ENCODE results near the gene MBD3L2B.

Gene MBD3L2B

DNA sequence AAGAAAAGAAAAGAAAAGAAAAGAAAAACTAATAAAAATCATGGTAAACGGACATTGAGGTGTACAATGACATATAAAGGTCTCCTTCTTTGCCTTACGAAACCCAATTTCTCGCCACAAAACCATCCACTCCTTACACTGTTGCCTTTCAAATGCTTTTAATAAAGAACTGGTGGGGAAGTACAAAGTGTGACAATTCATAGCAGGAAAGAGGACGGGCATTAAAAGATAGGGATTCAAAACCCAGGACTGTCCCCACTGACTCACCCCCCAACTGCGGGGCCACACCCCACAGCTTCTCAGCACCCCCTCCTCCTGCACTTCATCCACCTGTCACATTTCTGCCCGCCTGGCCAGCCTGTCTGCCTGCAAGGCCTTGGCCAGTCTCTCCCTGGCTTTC is 2.4 kb downstream of the MBD3L2B start:
- H3K4me3 ChIP-seq (replicated peaks; ENCODE audit: low read depth, low read length), result no peak overlapping the region
- no peak for TF ChIP-seq CTCF (IDR thresholded peaks at IDR 0.05; ENCODE audit: low read depth, low read length, missing control alignments)
- no peak for DNase-seq (ENCODE audit: extremely low read depth, low read depth)

GRCh38 chr19:7013678-7014077 is 7.6 kb downstream of the MBD3L2B start:
- no peak for DNase-seq (ENCODE audit: extremely low read depth, low read depth)
- TF ChIP-seq CTCF (IDR thresholded peaks at IDR 0.05; ENCODE audit: low read depth, low read length, missing control alignments), result no peak
- H3K4me3 ChIP-seq (replicated peaks; ENCODE audit: low read depth, low read length), result no peak overlapping the region

- no peak for TF ChIP-seq CTCF (IDR thresholded peaks at IDR 0.05; ENCODE audit: low read depth, low read length, missing control alignments)
- no peak overlapping the region for H3K4me3 ChIP-seq (replicated peaks; ENCODE audit: low read depth, low read length)
- DNase-seq (ENCODE audit: extremely low read depth, low read depth), result no peak
These were observed 10.3 kb downstream of the MBD3L2B start for GRCh38 chr19:7010722-7011593.

DNA sequence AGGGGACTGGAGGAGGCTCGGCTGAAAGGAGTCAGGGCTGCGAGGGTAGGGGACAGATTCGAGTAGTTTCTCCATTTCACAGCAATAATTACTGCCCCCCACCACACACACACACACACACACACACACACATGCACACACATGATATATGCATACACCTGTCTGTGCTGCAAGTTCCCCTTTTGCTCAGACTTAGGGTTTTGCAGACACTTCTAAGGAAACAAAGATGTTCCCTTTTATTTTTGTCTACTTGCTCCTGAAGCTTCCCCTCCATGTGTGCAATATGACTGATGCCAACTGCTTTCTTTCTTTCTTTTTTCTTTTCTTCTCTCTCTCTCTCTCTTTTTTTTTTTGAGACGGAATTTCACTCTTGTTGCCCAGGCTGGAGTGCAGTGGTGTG is 13.4 kb downstream of the MBD3L2B start:
- no peak for TF ChIP-seq CTCF (IDR thresholded peaks at IDR 0.05; ENCODE audit: low read depth, low read length, missing control alignments)
- no peak for DNase-seq (ENCODE audit: extremely low read depth, low read depth)
- no peak overlapping the region for H3K4me3 ChIP-seq (replicated peaks; ENCODE audit: low read depth, low read length)

DNA sequence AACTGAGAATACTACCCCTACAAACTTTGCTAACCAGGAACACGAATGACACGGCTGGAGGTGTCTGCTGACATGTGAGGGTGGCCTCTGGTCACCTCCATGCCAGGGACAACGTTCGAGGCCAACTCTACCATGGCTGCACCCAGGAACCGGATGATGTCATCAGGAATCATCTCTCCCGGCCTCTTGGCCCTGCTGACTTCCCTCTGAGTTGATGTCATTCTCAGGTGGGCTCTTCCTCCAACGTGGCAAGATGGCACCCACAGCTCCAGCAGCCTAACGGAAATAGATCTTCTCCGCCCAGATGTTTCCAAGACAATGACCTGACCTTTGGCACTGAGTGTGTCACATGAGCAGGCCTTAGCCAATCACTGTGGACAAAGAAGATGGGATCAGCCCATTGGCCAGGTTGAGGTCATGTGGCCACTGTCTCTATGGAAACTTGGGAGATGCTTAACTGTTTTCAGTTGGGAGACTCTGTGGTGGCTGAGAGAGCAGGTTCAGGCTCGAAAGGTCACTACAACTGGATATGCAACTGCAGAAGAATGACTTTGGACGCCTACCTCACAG is 15.0 kb downstream of the MBD3L2B start:
- TF ChIP-seq CTCF (IDR thresholded peaks at IDR 0.05; ENCODE audit: low read depth, low read length, missing control alignments), result no peak
- no peak overlapping the region for H3K4me3 ChIP-seq (replicated peaks; ENCODE audit: low read depth, low read length)
- DNase-seq (ENCODE audit: extremely low read depth, low read depth), result no peak

GRCh38 chr19:7004313-7004931 is 16.8 kb downstream of the MBD3L2B start:
- TF ChIP-seq CTCF (IDR thresholded peaks at IDR 0.05; ENCODE audit: low read depth, low read length, missing control alignments), result peak; percentile 48
- DNase-seq (ENCODE audit: extremely low read depth, low read depth), result no peak

More at GRCh38 chr19:7004313-7004931, 16.8 kb downstream of the MBD3L2B start:
- H3K4me3 ChIP-seq (replicated peaks; ENCODE audit: low read depth, low read length), result no peak overlapping the region
